SK-N-SH treated with all-trans-retinoic acid at 6 μM for 48 hours (cell line): ENCODE measurements around the gene URAD.

Source experiments
- ATAC-seq: fragments of 200-7000 bp; cut with Tn5 transposase; 3 replicates; pipeline ENCODE4 v1.9.1; 2020; ENCODE audit warnings: mild to moderate bottlenecking, moderate library complexity
- ARNTL ChIP-seq: fragments of 450-650 bp; formaldehyde crosslinking; IDR thresholded peaks from 2 replicates; pipeline ENCODE4 v1.5.0; 2020; ENCODE audit warnings: low read depth, mild to moderate bottlenecking, moderate library complexity, borderline replicate concordance
- BACH2 ChIP-seq: fragments of 250-450 bp; sonication (Bioruptor Pico); IDR thresholded peaks from 2 replicates; pipeline ENCODE4 v1.9.0; 2021; ENCODE audit warnings: mild to moderate bottlenecking, borderline replicate concordance
- CSDC2 ChIP-seq: fragments of 250-450 bp; sonication (Bioruptor Pico); IDR thresholded peaks from 2 replicates; pipeline ENCODE4 v1.5.0; 2020; ENCODE audit warnings: mild to moderate bottlenecking, moderate library complexity
- ESRRG ChIP-seq: fragments of 250-450 bp; sonication (Bioruptor Pico); IDR thresholded peaks from 2 replicates; pipeline ENCODE4 v1.6.1; 2021; ENCODE audit warnings: mild to moderate bottlenecking
- ISL1 ChIP-seq: fragments of 250-450 bp; sonication (Bioruptor Pico); IDR thresholded peaks from 2 replicates; pipeline ENCODE4 v2.1.2; 2022; ENCODE audit warnings: mild to moderate bottlenecking, moderate library complexity
- OSR1 ChIP-seq: fragments of 250-450 bp; sonication (Bioruptor Pico); IDR thresholded peaks from 2 replicates; pipeline ENCODE4 v1.8.0; 2022; ENCODE audit warnings: moderate library complexity, mild to moderate bottlenecking, inconsistent platforms
- PPARA ChIP-seq: fragments of 250-450 bp; sonication (Bioruptor Pico); IDR thresholded peaks from 2 replicates; pipeline ENCODE4 v1.5.0; 2020; ENCODE audit warnings: mild to moderate bottlenecking, borderline replicate concordance
- RARB ChIP-seq: fragments of 250-450 bp; sonication (Bioruptor Pico); IDR thresholded peaks from 2 replicates; pipeline ENCODE4 v1.8.0; 2021; ENCODE audit warnings: mild to moderate bottlenecking, moderate library complexity
- SNAI2 ChIP-seq: fragments of 250-450 bp; sonication (Bioruptor Pico); IDR thresholded peaks from 2 replicates; pipeline ENCODE4 v1.5.0; 2020; ENCODE audit warnings: mild to moderate bottlenecking, moderate library complexity
- TOX ChIP-seq: fragments of 250-450 bp; sonication (Bioruptor Pico); IDR thresholded peaks from 2 replicates; pipeline ENCODE4 v1.8.0; 2021; ENCODE audit warnings: mild to moderate bottlenecking, moderate library complexity, borderline replicate concordance
- ZC3H10 ChIP-seq: fragments of 250-450 bp; sonication (Bioruptor Pico); IDR thresholded peaks from 2 replicates; pipeline ENCODE4 v1.5.1; 2021; ENCODE audit warnings: mild to moderate bottlenecking, moderate library complexity
- ZFP3 ChIP-seq: fragments of 250-450 bp; sonication (Bioruptor Pico); IDR thresholded peaks from 2 replicates; pipeline ENCODE4 v1.5.0; 2020; ENCODE audit warnings: mild to moderate bottlenecking, moderate library complexity
- ZFP30 ChIP-seq: fragments of 450-650 bp; formaldehyde crosslinking; IDR thresholded peaks from 2 replicates; pipeline ENCODE4 v1.5.0; 2022; ENCODE audit warnings: mild to moderate bottlenecking, moderate library complexity
- ZNF565 ChIP-seq: fragments of 450-650 bp; formaldehyde crosslinking; conservative IDR thresholded peaks from 2 replicates; pipeline ENCODE4 v1.5.0; 2020; ENCODE audit warnings: low read depth, mild to moderate bottlenecking, moderate library complexity
- ZNF70 ChIP-seq: fragments of 450-650 bp; formaldehyde crosslinking; IDR thresholded peaks from 2 replicates; pipeline ENCODE4 v1.5.0; 2020; ENCODE audit warnings: mild to moderate bottlenecking, moderate library complexity
- TF ChIP-seq, protein P1 (sequence below): fragments of 250-450 bp; sonication (Bioruptor Pico); IDR thresholded peaks from 2 replicates; pipeline ENCODE4 v1.8.0; 2020; ENCODE audit warnings: mild to moderate bottlenecking, moderate library complexity, borderline replicate concordance
- TF ChIP-seq, protein P2 (sequence below): fragments of 250-450 bp; sonication (Bioruptor Pico); IDR thresholded peaks from 2 replicates; pipeline ENCODE4 v1.5.1; 2021; ENCODE audit warnings: mild to moderate bottlenecking, moderate library complexity
- TF ChIP-seq, protein P3 (sequence below): fragments of 250-450 bp; sonication (Bioruptor Pico); IDR thresholded peaks from 2 replicates; pipeline ENCODE4 v1.5.1; 2020; ENCODE audit warnings: low read depth, mild to moderate bottlenecking, moderate library complexity
- TF ChIP-seq, protein P4 (sequence below): fragments of 250-450 bp; sonication (Bioruptor Pico); IDR thresholded peaks from 2 replicates; pipeline ENCODE4 v1.8.0; 2021; ENCODE audit warnings: low read depth, mild to moderate bottlenecking, moderate library complexity, borderline replicate concordance
- TF ChIP-seq, protein P5 (sequence below): fragments of 250-450 bp; sonication (Bioruptor Pico); IDR thresholded peaks from 2 replicates; pipeline ENCODE4 v1.5.0; 2020; ENCODE audit warnings: mild to moderate bottlenecking, moderate library complexity

Gene URAD

DNA sequence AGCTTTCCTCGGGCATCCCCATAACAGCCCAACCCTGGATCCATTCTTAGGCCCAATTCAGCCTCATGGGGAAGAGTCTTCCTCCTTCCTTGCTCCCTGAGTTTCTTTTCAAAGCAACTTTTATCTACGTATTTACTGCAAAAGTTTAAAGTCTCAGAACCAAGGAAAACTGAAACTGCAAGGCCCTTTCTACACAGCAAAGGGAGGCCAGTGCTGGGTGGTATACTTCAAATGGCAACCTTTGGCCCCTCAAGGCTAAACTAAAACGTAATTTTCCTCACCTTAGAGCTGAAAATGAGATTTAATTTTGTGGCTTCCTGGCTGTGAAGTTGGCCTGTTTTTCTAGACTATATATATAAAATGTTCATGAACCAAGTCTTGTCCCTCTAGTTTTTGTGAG, 25.0 kb downstream of the URAD start:
- no peak for TF ChIP-seq ISL1 (CRISPR knock-in tag)
- TF ChIP-seq PPARA (CRISPR knock-in tag) = no peak
- TF ChIP-seq, protein P1, sequence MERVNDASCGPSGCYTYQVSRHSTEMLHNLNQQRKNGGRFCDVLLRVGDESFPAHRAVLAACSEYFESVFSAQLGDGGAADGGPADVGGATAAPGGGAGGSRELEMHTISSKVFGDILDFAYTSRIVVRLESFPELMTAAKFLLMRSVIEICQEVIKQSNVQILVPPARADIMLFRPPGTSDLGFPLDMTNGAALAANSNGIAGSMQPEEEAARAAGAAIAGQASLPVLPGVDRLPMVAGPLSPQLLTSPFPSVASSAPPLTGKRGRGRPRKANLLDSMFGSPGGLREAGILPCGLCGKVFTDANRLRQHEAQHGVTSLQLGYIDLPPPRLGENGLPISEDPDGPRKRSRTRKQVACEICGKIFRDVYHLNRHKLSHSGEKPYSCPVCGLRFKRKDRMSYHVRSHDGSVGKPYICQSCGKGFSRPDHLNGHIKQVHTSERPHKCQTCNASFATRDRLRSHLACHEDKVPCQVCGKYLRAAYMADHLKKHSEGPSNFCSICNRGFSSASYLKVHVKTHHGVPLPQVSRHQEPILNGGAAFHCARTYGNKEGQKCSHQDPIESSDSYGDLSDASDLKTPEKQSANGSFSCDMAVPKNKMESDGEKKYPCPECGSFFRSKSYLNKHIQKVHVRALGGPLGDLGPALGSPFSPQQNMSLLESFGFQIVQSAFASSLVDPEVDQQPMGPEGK (CRISPR knock-in tag) = no peak
- TF ChIP-seq ARNTL (CRISPR knock-in tag) = no peak
- no peak for TF ChIP-seq ESRRG (CRISPR knock-in tag)
- TF ChIP-seq OSR1 = no peak
- TF ChIP-seq, protein P2, sequence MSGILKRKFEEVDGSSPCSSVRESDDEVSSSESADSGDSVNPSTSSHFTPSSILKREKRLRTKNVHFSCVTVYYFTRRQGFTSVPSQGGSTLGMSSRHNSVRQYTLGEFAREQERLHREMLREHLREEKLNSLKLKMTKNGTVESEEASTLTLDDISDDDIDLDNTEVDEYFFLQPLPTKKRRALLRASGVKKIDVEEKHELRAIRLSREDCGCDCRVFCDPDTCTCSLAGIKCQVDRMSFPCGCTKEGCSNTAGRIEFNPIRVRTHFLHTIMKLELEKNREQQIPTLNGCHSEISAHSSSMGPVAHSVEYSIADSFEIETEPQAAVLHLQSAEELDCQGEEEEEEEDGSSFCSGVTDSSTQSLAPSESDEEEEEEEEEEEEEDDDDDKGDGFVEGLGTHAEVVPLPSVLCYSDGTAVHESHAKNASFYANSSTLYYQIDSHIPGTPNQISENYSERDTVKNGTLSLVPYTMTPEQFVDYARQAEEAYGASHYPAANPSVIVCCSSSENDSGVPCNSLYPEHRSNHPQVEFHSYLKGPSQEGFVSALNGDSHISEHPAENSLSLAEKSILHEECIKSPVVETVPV (CRISPR knock-in tag) = no peak
- no peak for TF ChIP-seq ZC3H10 (CRISPR knock-in tag)
- TF ChIP-seq, protein P3, sequence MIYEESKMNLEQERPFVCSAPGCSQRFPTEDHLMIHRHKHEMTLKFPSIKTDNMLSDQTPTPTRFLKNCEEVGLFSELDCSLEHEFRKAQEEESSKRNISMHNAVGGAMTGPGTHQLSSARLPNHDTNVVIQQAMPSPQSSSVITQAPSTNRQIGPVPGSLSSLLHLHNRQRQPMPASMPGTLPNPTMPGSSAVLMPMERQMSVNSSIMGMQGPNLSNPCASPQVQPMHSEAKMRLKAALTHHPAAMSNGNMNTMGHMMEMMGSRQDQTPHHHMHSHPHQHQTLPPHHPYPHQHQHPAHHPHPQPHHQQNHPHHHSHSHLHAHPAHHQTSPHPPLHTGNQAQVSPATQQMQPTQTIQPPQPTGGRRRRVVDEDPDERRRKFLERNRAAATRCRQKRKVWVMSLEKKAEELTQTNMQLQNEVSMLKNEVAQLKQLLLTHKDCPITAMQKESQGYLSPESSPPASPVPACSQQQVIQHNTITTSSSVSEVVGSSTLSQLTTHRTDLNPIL (CRISPR knock-in tag) = no peak
- no peak for TF ChIP-seq CSDC2 (CRISPR knock-in tag)
- TF ChIP-seq SNAI2 (CRISPR knock-in tag) = no peak
- no peak for TF ChIP-seq ZFP30 (CRISPR knock-in tag)
- TF ChIP-seq ZNF70 (CRISPR knock-in tag) = no peak
- no peak for TF ChIP-seq BACH2
- no peak for TF ChIP-seq ZNF565
- TF ChIP-seq, protein P4, sequence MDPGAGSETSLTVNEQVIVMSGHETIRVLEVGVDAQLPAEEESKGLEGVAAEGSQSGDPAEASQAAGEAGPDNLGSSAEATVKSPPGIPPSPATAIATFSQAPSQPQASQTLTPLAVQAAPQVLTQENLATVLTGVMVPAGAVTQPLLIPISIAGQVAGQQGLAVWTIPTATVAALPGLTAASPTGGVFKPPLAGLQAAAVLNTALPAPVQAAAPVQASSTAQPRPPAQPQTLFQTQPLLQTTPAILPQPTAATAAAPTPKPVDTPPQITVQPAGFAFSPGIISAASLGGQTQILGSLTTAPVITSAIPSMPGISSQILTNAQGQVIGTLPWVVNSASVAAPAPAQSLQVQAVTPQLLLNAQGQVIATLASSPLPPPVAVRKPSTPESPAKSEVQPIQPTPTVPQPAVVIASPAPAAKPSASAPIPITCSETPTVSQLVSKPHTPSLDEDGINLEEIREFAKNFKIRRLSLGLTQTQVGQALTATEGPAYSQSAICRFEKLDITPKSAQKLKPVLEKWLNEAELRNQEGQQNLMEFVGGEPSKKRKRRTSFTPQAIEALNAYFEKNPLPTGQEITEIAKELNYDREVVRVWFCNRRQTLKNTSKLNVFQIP (CRISPR knock-in tag) = no peak
- TF ChIP-seq RARB (CRISPR knock-in tag) = no peak
- ATAC-seq = no peak

DNA sequence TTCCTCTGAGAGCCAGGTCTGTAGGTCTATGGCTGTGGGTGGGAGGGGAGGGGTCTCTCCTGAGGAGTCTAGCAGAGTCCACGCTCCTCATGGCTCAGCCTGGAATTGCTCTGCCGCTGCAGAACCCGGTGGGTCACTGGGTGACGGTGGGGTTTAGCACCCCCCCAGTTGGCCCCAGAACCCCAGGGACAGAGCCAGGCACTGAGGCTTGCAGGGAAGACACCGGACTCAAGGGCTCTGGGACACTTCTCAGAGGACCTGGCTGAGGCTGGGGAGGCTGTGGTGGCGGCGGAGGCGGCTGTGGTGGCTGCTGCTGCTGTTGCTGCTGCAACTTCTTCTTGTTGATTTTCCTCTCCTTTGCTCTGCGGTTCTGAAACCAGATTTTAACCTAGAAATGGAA, 25.5 kb downstream of the URAD start:
- TF ChIP-seq OSR1 (no peak), ZFP3 (CRISPR knock-in tag) (no peak), ARNTL (CRISPR knock-in tag) (no peak), ISL1 (CRISPR knock-in tag) (no peak), ZNF565 (no peak), BACH2 (no peak), SNAI2 (CRISPR knock-in tag) (no peak), TOX (CRISPR knock-in tag) (no peak), ZFP30 (CRISPR knock-in tag) (no peak), ESRRG (CRISPR knock-in tag) (no peak), CSDC2 (CRISPR knock-in tag) (no peak)
- TF ChIP-seq, protein P3 (CRISPR knock-in tag) = no peak
- TF ChIP-seq, protein P5, sequence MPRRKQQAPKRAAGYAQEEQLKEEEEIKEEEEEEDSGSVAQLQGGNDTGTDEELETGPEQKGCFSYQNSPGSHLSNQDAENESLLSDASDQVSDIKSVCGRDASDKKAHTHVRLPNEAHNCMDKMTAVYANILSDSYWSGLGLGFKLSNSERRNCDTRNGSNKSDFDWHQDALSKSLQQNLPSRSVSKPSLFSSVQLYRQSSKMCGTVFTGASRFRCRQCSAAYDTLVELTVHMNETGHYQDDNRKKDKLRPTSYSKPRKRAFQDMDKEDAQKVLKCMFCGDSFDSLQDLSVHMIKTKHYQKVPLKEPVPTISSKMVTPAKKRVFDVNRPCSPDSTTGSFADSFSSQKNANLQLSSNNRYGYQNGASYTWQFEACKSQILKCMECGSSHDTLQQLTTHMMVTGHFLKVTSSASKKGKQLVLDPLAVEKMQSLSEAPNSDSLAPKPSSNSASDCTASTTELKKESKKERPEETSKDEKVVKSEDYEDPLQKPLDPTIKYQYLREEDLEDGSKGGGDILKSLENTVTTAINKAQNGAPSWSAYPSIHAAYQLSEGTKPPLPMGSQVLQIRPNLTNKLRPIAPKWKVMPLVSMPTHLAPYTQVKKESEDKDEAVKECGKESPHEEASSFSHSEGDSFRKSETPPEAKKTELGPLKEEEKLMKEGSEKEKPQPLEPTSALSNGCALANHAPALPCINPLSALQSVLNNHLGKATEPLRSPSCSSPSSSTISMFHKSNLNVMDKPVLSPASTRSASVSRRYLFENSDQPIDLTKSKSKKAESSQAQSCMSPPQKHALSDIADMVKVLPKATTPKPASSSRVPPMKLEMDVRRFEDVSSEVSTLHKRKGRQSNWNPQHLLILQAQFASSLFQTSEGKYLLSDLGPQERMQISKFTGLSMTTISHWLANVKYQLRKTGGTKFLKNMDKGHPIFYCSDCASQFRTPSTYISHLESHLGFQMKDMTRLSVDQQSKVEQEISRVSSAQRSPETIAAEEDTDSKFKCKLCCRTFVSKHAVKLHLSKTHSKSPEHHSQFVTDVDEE (CRISPR knock-in tag) = no peak
- TF ChIP-seq, protein P4 (CRISPR knock-in tag) = no peak
- ATAC-seq = no peak
